Skin of body (tissue), 2 donors: Measurements from ENCODE around the gene STARD6. TPM values are rescaled to one million over a fixed set of nuclear protein-coding genes. Genes with fewer than 3 reads are reported as not detected.
"Not testable (repeated sequence)": the region's sequence is repeated elsewhere in the genome, so short reads cannot be mapped to it uniquely, and the experiment has no call there.

ENCODE experiments used
- DNase-seq: peaks from one replicate; lab custom pipeline; 2025; lab: John Stamatoyannopoulos, UW
- total RNA-seq: library from RNA; depleted of rRNA; stranded (reverse); fragments of >200 nt; gene quantifications from one replicate; pipeline ENCODE4 v1.2.3, GENCODE V29; 2014

Gene STARD6
- total RNA-seq, 1 donor from 2014 or later: not detected

GRCh38 chr18:54338230-54338629 is 19.4 kb downstream of the STARD6 start:
- no peak for DNase-seq

GRCh38 chr18:54335638-54336173 is 22.0 kb downstream of the STARD6 start:
- DNase-seq: no peak

- no peak for DNase-seq
Observed at GRCh38 chr18:54330768-54331548, 26.7 kb downstream of the STARD6 start.

- DNase-seq: no peak
Observed at GRCh38 chr18:54329787-54330186, 27.9 kb downstream of the STARD6 start.

GRCh38 chr18:54327818-54328217 is 29.8 kb downstream of the STARD6 start:
- DNase-seq: no peak

GRCh38 chr18:54323970-54324369 is 33.7 kb downstream of the STARD6 start:
- DNase-seq: no peak

- no peak for DNase-seq
Observed at GRCh38 chr18:54323561-54323960, 34.1 kb downstream of the STARD6 start.

- DNase-seq: no peak
Observed at GRCh38 chr18:54316071-54316820, 41.4 kb downstream of the STARD6 start.

- DNase-seq: not testable (repeated sequence)
Observed at GRCh38 chr18:54309564-54309963, 48.1 kb downstream of the STARD6 start.

GRCh38 chr18:54303408-54303807 is 54.2 kb downstream of the STARD6 start:
- DNase-seq: no peak

- not testable (repeated sequence) for DNase-seq
Observed at GRCh38 chr18:54298991-54299390, 58.7 kb downstream of the STARD6 start.

GRCh38 chr18:54296062-54296461 is 61.6 kb downstream of the STARD6 start:
- DNase-seq: no peak

- no peak for DNase-seq
Observed at GRCh38 chr18:54294274-54294673, 63.4 kb downstream of the STARD6 start.

- DNase-seq: no peak
Observed at GRCh38 chr18:54284981-54285785, 72.5 kb downstream of the STARD6 start.

- no peak for DNase-seq
Observed at GRCh38 chr18:54284535-54284934, 73.1 kb downstream of the STARD6 start.

GRCh38 chr18:54280220-54280569 is 77.5 kb downstream of the STARD6 start:
- no peak for DNase-seq

GRCh38 chr18:54279477-54280219 is 78.0 kb downstream of the STARD6 start:
- DNase-seq: no peak

- no peak for DNase-seq
Observed at GRCh38 chr18:54278615-54279014, 79.0 kb downstream of the STARD6 start.

GRCh38 chr18:54277899-54278298 is 79.8 kb downstream of the STARD6 start:
- no peak for DNase-seq
